C1 segment of cervical spinal cord (tissue), 14 donors: Measurements from ENCODE around the gene TAS2R19.
A peak's percentile ranks its signal among the peaks of the same experiment; 100 is the strongest.
"Not testable (repeated sequence)": the region's sequence is repeated elsewhere in the genome, so short reads cannot be mapped to it uniquely, and the experiment has no call there.

Experiments
- DNase-seq, 14 donors: peaks; one replicate each; lab custom pipeline; 2025; lab: John Stamatoyannopoulos, UW

The TAS2R19 gene, protein sequence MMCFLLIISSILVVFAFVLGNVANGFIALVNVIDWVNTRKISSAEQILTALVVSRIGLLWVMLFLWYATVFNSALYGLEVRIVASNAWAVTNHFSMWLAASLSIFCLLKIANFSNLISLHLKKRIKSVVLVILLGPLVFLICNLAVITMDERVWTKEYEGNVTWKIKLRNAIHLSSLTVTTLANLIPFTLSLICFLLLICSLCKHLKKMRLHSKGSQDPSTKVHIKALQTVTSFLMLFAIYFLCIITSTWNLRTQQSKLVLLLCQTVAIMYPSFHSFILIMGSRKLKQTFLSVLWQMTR

GRCh38 chr12:11022520-11022919 lies at the start of gene TAS2R19:
TAS2R19 (minus strand) TSS chr12:11022620; CDS start chr12:11022571, 49 bp downstream.
- DNase-seq, result no peak

- no peak for DNase-seq
Observed at GRCh38 chr12:11071414-11071813, 49.0 kb upstream of the TAS2R19 start.

DNA sequence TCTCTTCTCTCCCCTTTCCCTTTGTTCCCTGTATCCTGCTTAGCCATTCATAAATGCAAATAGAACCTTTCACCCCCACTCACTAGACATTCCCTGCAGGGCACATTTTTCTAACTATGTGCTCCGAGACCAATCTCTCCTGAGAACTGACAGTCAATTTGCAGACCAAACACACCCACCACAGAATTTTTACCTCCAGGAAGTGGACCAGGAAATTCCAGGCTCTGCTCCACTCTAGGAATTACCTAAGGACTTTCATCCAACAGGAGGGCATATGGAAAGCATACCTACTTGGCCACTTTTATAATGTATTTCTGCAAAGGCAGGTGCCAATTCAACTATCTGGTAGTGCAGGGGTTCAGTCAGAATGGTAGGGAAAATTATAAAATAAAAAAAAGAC lies 48.6 kb upstream of the TAS2R19 start:
- DNase-seq, result no peak

DNA sequence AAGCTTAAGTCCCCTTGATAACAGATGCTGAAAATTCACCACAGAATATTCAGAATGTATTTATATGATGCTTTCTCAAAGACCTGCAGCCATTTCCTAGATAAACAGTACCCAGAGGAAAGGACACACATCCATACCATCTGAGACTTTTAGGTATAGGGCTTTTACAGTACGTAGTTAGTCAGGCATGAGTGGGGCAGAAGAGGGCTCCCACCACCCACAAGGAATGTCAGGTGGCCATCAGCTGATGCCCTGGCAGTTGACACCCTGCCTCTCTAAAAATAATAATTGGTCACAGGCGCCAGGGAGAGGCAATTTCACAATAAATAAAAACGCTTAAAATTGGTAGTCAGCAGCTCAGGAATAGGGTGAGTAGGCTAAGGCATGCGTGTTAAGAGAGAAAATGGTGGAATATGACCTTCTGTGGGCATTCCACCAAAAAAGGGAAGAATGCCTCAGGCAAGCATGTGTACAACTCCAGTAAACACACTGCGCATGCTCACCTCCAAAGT lies 47.5 kb upstream of the TAS2R19 start:
- no peak for DNase-seq

- no peak for DNase-seq
Observed at GRCh38 chr12:11067514-11067913, 45.1 kb upstream of the TAS2R19 start.

GRCh38 chr12:11062194-11062593 lies 39.8 kb upstream of the TAS2R19 start, which contains the start of gene TAS2R46:
TAS2R46 (minus strand) TSS chr12:11062294; CDS start chr12:11062294, 0 bp downstream.
- not testable (repeated sequence) for DNase-seq

DNA sequence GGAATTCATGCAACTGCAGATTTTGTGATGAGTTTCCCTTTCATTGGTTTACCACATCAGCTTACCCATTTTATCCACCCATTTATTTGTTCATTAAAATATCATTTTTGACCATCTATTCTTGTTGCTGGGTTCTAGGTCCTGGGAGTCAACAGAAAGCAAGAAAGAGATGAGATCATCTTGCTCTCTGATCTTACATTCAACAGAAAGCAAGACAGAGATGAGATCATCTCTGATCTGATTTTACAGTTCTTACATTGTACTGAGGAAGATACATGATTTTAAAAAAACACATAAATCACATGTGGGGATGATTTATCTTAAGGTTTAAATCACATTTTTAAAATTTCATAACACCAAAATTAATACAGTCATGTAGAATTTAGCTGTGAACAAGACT lies 37.4 kb upstream of the TAS2R19 start:
- no peak for DNase-seq

GRCh38 chr12:11059041-11059440 lies 36.6 kb upstream of the TAS2R19 start:
- DNase-seq, result no peak

GRCh38 chr12:11055306-11055705 lies 32.9 kb upstream of the TAS2R19 start:
- DNase-seq, result no peak

GRCh38 chr12:11049806-11050531 lies 27.5 kb upstream of the TAS2R19 start:
- DNase-seq, result not testable (repeated sequence)

GRCh38 chr12:11041366-11041765 lies 18.9 kb upstream of the TAS2R19 start:
- DNase-seq, result not testable (repeated sequence)

- DNase-seq, result no peak
Observed at GRCh38 chr12:11040162-11040561, 17.7 kb upstream of the TAS2R19 start.

DNA sequence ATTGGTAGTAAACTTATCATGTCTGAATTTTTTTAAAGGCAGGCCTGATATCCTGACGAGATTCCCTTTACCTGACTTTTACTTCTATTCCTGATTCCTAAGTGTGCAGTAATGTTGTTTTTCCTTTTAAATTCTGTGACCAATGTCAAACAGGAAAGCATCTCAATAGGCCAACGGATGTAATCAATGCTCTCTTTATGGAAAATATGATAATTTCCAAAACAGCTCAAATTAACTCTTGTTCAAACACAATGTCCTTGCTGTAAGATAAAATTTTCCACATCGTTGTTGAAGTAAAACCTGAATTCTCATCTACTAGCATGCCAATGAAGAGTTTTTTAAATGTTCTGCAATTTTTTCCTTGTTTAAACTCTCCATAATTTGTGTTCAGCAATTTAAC lies 16.8 kb upstream of the TAS2R19 start:
- DNase-seq, result no peak

DNA sequence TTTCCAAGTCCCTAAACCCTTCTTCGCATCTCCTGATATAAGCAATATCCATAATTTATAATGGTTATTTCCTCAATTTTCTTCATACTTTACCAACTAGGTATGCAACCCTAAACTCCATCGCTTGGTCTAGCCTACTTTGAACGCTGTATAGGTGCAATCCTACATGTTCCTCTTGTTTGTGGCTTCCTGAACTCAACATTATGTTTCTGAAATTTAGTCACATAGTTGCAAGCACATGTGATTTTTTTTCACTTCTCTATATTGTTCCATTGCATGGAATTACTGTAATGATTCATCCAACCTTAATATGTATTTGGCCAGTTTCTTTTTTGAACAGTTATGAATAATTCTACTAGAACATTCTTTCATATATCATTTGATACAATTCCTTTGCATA lies 11.5 kb upstream of the TAS2R19 start:
- DNase-seq, result not testable (repeated sequence)

DNA sequence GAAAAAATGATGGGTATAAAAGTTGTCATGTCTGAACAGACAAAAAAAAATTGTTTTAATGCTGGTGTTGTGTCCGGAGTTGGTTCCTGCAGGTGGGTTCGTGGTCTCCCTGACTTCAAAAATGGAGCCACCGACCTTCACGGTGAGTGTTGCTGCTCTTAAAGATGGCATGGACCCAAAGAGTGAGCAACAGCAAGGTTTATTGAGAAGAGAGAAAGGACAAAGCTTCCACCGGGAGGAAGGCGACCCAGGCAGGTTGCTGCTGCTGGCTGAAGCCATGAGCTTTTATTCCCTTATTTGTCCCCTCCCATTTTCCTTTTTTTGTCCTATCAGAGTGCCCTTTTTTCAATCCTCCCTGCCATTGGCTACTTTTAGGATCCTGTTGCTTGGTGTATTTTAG lies 8.9 kb upstream of the TAS2R19 start, which contains the start of gene TAS2R31:
TSS of gene TAS2R31 (minus strand) at position 101 of the 400 bp plus-strand sequence. CDS start at position 29, 72 bp downstream.
- no peak for DNase-seq

DNA sequence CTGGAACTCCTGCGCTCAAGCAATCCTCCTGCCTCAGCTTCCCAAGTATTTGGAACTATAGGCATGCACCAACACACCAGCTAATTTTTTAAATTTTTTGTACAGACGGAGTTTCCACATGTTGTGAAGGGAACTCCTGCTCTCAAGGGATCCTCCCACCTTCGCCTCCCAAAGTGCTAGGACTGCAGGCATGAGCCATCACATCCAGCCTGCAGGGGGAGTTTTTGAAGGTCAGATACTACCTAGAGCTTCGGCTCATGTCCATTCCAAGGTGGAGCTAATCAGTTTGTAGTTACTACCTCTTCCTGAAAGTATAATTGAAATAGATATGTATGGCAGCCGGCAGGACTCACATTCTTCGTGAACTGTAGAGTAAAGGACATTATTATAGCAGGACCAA lies 3.7 kb upstream of the TAS2R19 start:
- no peak for DNase-seq

DNA sequence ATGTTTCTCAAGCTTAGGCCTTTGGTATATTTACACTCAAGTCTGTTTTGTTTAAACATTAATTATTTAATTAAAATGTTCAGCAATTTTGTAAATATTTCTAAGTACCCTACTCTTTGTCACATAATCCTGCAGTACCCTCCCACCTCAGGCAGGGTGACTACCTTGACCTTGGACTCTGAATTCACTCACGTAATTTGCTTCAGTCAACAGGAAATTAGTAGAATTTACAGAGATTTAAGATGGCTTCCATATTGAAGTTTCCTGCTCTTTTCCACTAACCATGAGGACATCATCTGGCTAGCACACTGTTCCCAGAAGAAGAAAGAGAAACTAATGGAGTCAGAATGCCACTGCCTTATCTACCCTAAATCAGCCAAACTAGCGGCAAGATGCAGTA lies 967 bp upstream of the TAS2R19 start:
- DNase-seq, result no peak

DNA sequence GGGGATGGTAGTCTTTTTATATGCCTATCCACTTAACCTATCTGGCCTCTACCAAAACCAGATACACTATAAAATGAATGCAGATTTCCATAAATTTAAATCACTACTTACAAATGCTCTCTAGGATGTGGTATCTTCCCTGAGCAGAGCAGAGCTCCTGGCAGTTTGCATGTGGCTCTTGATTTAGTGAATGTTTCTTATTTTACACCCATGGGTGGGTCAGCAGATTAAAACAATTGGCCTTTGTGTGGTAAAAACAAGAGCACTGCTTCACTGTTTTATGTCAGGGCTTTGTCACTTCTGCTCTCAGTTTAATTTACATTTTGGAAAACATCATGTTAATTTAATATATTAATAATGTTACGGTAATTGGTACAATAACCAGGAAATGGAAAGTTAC lies 5.5 kb downstream of the TAS2R19 start:
- peak in 3 of 14 donors; percentile 1 to 28 (median 3) for DNase-seq

- DNase-seq, result no peak
Observed at GRCh38 chr12:11015775-11016430, 6.5 kb downstream of the TAS2R19 start.

DNA sequence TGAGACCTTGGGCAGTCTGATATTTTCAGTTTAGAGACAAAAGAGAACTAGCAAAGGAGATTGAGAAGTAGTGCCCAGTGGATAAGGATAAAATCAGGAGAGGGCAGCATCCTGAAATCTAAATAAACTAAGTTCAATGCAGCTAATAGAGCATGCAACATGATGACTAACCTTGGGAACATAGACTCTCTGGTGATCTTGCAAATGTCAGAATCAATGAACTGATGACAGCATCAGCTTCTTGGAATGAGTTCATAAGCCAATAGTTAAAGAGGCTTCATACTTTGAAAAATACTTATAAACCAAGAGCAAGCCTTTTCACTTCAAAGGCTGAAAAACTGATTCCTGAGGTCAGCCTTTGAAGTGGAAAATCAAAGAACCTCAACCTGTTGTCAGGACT lies 8.2 kb downstream of the TAS2R19 start:
- no peak for DNase-seq

GRCh38 chr12:11007608-11008007 lies 14.8 kb downstream of the TAS2R19 start:
- no peak for DNase-seq

GRCh38 chr12:10998204-10998603 lies 24.2 kb downstream of the TAS2R19 start, which contains the start of gene TAS2R20:
TAS2R20 (minus strand) TSS chr12:10998304; CDS start chr12:10997875, 429 bp downstream.
- no peak for DNase-seq
